Measurements from ENCODE around the gene TBC1D9B.

TBC1D9B gene

DNA sequence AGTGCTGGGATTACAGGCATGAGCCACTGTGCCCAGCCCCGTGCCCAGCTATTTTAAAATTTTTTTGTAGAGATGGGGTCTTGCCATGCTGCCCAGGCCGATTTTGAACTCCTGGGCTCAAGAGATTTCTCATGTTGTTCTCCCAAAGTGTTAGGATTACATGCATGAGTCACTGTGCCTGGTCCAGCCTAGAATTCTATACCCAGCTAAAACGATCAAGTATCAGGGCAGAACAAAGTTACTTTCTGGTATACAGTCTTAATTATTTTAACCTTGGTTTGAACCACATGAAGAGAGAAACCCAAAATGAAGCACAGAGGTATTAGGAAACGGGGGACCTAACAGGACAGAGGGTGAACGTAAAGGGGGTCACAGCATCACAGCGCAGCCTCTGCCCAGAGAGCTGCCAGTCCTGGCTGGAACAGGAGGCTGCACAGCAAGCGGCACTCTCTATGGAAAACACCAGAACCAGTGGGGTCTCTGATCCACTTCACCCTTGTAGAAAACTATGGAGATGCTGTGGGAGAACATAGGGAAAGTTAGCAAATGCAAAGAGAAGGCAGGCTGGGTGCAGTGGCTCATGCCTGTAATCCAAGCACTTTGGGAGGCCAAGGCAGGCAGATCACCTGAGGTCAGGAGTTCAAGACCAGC, 76.8 kb downstream of the TBC1D9B start:
- Histone ChIP-seq H3K4me3 (ENCODE audit: insufficient read depth, low read depth, low read length) (no peak overlapping the region), H3K4me1 (ENCODE audit: control insufficient read depth, insufficient read depth, low read length) (no peaks in the 10 kb centered on the region), H3K36me3 (ENCODE audit: control insufficient read depth, insufficient read depth, low read length) (peaks cover 39% of the 10 kb centered on the region), H3K27me3 (ENCODE audit: control insufficient read depth, insufficient read depth, low read length, poor library complexity, severe bottlenecking) (no peaks in the 10 kb centered on the region), H3K27ac (ENCODE audit: insufficient read depth, low read depth, low read length, poor library complexity, severe bottlenecking) (no peak overlapping the region), H3K9me3 (ENCODE audit: control insufficient read depth, low read length) (no peaks in the 10 kb centered on the region)
- 95 to 97% methylated on average over 7 of the region's 7 CpGs for WGBS, 2 experiments

- no peak overlapping the region for H3K27ac ChIP-seq (ENCODE audit: insufficient read depth, low read depth, low read length, poor library complexity, severe bottlenecking)
- H3K9me3 ChIP-seq (ENCODE audit: control insufficient read depth, low read length) = no peaks in the 10 kb centered on the region
- H3K36me3 ChIP-seq (ENCODE audit: control insufficient read depth, insufficient read depth, low read length) = peaks cover 45% of the 10 kb centered on the region
- no peaks in the 10 kb centered on the region for H3K27me3 ChIP-seq (ENCODE audit: control insufficient read depth, insufficient read depth, low read length, poor library complexity, severe bottlenecking)
- 90 to 94% methylated on average over 7 of the region's 7 CpGs for WGBS, 2 experiments
- H3K4me1 ChIP-seq (ENCODE audit: control insufficient read depth, insufficient read depth, low read length) = no peaks in the 10 kb centered on the region
- H3K4me3 ChIP-seq (ENCODE audit: insufficient read depth, low read depth, low read length) = no peak overlapping the region
These were observed 77.8 kb downstream of the TBC1D9B start for GRCh38 chr5:179829732-179830435.

- 69 to 74% methylated on average over 3 of the region's 3 CpGs for WGBS, 2 experiments
- H3K27me3 ChIP-seq (ENCODE audit: control insufficient read depth, insufficient read depth, low read length, poor library complexity, severe bottlenecking) = no peaks in the 10 kb centered on the region
- H3K9me3 ChIP-seq (ENCODE audit: control insufficient read depth, low read length) = no peaks in the 10 kb centered on the region
- no peak overlapping the region for H3K4me3 ChIP-seq (ENCODE audit: insufficient read depth, low read depth, low read length)
- no peaks in the 10 kb centered on the region for H3K4me1 ChIP-seq (ENCODE audit: control insufficient read depth, insufficient read depth, low read length)
- peaks cover 42% of the 10 kb centered on the region for H3K36me3 ChIP-seq (ENCODE audit: control insufficient read depth, insufficient read depth, low read length)
- H3K27ac ChIP-seq (ENCODE audit: insufficient read depth, low read depth, low read length, poor library complexity, severe bottlenecking) = no peak overlapping the region
These were observed 78.8 kb downstream of the TBC1D9B start for GRCh38 chr5:179828756-179829421.

- no peak overlapping the region for H3K27ac ChIP-seq (ENCODE audit: insufficient read depth, low read depth, low read length, poor library complexity, severe bottlenecking)
- peaks cover 30% of the 10 kb centered on the region for H3K36me3 ChIP-seq (ENCODE audit: control insufficient read depth, insufficient read depth, low read length)
- no peaks in the 10 kb centered on the region for H3K9me3 ChIP-seq (ENCODE audit: control insufficient read depth, low read length)
- H3K27me3 ChIP-seq (ENCODE audit: control insufficient read depth, insufficient read depth, low read length, poor library complexity, severe bottlenecking) = no peaks in the 10 kb centered on the region
- WGBS, 2 experiments = 78 to 81% methylated on average over 9 of the region's 9 CpGs
- peaks cover 2% of the 10 kb centered on the region for H3K4me1 ChIP-seq (ENCODE audit: control insufficient read depth, insufficient read depth, low read length)
- no peak overlapping the region for H3K4me3 ChIP-seq (ENCODE audit: insufficient read depth, low read depth, low read length)
These were observed 80.0 kb downstream of the TBC1D9B start for GRCh38 chr5:179827680-179828079.

DNA sequence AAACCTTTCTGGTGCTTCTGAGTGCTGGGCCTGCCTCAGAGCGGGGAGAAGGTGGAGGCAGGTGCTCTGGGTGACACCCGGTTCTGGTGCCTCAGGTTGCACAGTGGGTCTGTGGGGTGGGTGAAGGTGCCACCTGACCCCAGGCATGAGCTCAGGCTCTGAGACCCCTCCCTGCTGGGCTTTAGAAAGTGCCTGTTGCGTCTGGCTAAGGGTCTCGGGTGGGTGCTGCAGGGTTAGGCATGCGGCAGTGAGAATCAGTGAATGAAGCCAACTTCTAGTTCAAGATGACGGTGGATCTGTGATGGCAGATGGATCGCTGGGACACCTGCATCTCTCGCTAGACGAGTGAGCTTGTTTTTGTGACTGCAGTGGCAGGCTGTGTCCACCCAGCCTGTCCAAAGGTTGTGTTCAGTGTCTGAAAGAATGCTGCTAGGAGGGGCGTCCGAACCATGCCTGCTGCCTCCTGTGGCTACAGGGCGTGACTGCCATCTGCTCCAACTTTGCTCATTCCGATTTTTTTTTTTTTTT, 82.0 kb downstream of the TBC1D9B start:
- H3K9me3 ChIP-seq (ENCODE audit: control insufficient read depth, low read length) = no peaks in the 10 kb centered on the region
- 94% methylated on average over 13 of the region's 13 CpGs for WGBS, 2 experiments
- peaks cover 24% of the 10 kb centered on the region for H3K36me3 ChIP-seq (ENCODE audit: control insufficient read depth, insufficient read depth, low read length)
- no peaks in the 10 kb centered on the region for H3K27me3 ChIP-seq (ENCODE audit: control insufficient read depth, insufficient read depth, low read length, poor library complexity, severe bottlenecking)
- H3K4me3 ChIP-seq (ENCODE audit: insufficient read depth, low read depth, low read length) = no peak overlapping the region
- no peak overlapping the region for H3K27ac ChIP-seq (ENCODE audit: insufficient read depth, low read depth, low read length, poor library complexity, severe bottlenecking)
- peaks cover 12% of the 10 kb centered on the region for H3K4me1 ChIP-seq (ENCODE audit: control insufficient read depth, insufficient read depth, low read length)

GRCh38 chr5:179824745-179825112, 83.0 kb downstream of the TBC1D9B start:
- H3K27ac ChIP-seq (ENCODE audit: insufficient read depth, low read depth, low read length, poor library complexity, severe bottlenecking) = no peak overlapping the region
- WGBS, 2 experiments = 96 to 97% methylated on average over 3 of the region's 3 CpGs
- H3K27me3 ChIP-seq (ENCODE audit: control insufficient read depth, insufficient read depth, low read length, poor library complexity, severe bottlenecking) = no peaks in the 10 kb centered on the region
- H3K4me1 ChIP-seq (ENCODE audit: control insufficient read depth, insufficient read depth, low read length) = peaks cover 14% of the 10 kb centered on the region
- peaks cover 14% of the 10 kb centered on the region for H3K36me3 ChIP-seq (ENCODE audit: control insufficient read depth, insufficient read depth, low read length)
- H3K9me3 ChIP-seq (ENCODE audit: control insufficient read depth, low read length) = no peaks in the 10 kb centered on the region
- H3K4me3 ChIP-seq (ENCODE audit: insufficient read depth, low read depth, low read length) = no peak overlapping the region

DNA sequence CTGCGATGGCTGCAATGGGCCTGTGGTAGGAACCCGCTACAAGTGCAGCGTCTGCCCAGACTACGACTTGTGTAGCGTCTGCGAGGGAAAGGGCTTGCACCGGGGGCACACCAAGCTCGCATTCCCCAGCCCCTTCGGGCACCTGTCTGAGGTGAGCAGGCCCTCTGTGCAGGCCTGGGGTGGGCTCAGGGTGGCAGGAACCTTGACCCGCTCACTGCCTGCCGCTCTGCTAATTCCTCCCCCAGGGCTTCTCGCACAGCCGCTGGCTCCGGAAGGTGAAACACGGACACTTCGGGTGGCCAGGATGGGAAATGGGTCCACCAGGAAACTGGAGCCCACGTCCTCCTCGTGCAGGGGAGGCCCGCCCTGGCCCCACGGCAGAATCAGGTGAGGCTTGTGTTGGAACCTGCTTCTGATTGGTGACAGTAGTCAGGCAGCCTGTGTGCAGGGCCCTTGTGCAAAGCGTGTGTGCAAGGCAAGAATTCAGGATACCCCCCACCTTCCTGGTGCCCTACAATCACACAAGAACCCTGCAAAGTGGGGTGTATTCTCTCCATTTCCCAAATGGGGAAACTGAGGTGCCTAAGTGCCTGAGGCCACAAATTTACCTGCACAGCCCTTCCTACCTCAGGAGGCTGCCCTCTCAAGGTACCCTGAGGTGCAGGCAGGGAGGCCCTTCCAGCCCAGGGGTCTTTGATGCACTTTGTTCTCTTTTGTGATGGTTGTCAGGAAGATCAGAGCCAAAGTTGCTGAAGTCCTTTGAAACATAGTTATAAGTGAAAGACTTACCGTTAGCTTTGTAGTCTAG, 83.6 kb downstream of the TBC1D9B start:
- no peak overlapping the region for H3K4me3 ChIP-seq (ENCODE audit: insufficient read depth, low read depth, low read length)
- H3K4me1 ChIP-seq (ENCODE audit: control insufficient read depth, insufficient read depth, low read length) = peaks cover 18% of the 10 kb centered on the region
- no peak overlapping the region for H3K27ac ChIP-seq (ENCODE audit: insufficient read depth, low read depth, low read length, poor library complexity, severe bottlenecking)
- no peaks in the 10 kb centered on the region for H3K9me3 ChIP-seq (ENCODE audit: control insufficient read depth, low read length)
- peaks cover 5% of the 10 kb centered on the region for H3K27me3 ChIP-seq (ENCODE audit: control insufficient read depth, insufficient read depth, low read length, poor library complexity, severe bottlenecking)
- WGBS, 2 experiments = 96% methylated on average over 22 of the region's 22 CpGs
- peaks cover 12% of the 10 kb centered on the region for H3K36me3 ChIP-seq (ENCODE audit: control insufficient read depth, insufficient read depth, low read length)

- H3K4me3 ChIP-seq (ENCODE audit: insufficient read depth, low read depth, low read length) = no peak overlapping the region
- peaks cover 19% of the 10 kb centered on the region for H3K27me3 ChIP-seq (ENCODE audit: control insufficient read depth, insufficient read depth, low read length, poor library complexity, severe bottlenecking)
- H3K36me3 ChIP-seq (ENCODE audit: control insufficient read depth, insufficient read depth, low read length) = peaks cover 8% of the 10 kb centered on the region
- peaks cover 27% of the 10 kb centered on the region for H3K4me1 ChIP-seq (ENCODE audit: control insufficient read depth, insufficient read depth, low read length)
- no peak overlapping the region for H3K27ac ChIP-seq (ENCODE audit: insufficient read depth, low read depth, low read length, poor library complexity, severe bottlenecking)
- H3K9me3 ChIP-seq (ENCODE audit: control insufficient read depth, low read length) = no peaks in the 10 kb centered on the region
- WGBS, 2 experiments = 71 to 73% methylated on average over 8 of the region's 8 CpGs
These were observed 85.2 kb downstream of the TBC1D9B start for GRCh38 chr5:179822444-179822990.

DNA sequence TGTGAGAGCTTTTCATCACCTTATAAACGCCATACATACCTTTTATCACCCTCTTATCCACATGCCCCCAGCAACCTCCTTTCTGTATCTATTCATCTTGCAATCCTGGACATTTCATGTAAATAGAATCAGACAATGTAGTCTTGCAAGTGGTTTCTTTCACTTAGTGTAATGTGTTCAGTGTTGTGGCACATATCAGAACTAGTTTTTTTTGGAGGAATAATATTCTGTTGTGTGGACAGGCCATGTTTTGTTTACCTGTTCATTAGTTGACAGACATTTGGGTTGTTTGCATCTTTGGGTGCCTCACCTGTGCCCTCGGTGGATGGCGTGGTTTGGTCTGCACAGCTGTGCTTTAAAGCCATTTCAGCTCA, 85.7 kb downstream of the TBC1D9B start:
- 73 to 93% methylated on average over 3 of the region's 3 CpGs for whole genome bisulfite sequencing, 2 experiments
- H3K27me3 ChIP-seq (ENCODE audit: control insufficient read depth, insufficient read depth, low read length, poor library complexity, severe bottlenecking) = peaks cover 24% of the 10 kb centered on the region
- H3K27ac ChIP-seq (ENCODE audit: insufficient read depth, low read depth, low read length, poor library complexity, severe bottlenecking) = no peak overlapping the region
- no peaks in the 10 kb centered on the region for H3K9me3 ChIP-seq (ENCODE audit: control insufficient read depth, low read length)
- peaks cover 27% of the 10 kb centered on the region for H3K4me1 ChIP-seq (ENCODE audit: control insufficient read depth, insufficient read depth, low read length)
- H3K4me3 ChIP-seq (ENCODE audit: insufficient read depth, low read depth, low read length) = peak overlapping the region; percentile 87
- H3K36me3 ChIP-seq (ENCODE audit: control insufficient read depth, insufficient read depth, low read length) = peaks cover 8% of the 10 kb centered on the region
